CD4-positive, alpha-beta T cell treated with Interleukin-4 for 1 hour (primary cell): ENCODE measurements around the gene MT1A.
"Not testable (repeated sequence)": the region's sequence is repeated elsewhere in the genome, so short reads cannot be mapped to it uniquely, and the experiment has no call there.

Source experiments
- DNase-seq, 2 donors: peaks; one replicate each; pipeline ENCODE4 v3.0.0-alpha.2; 2020 to 2022

MT1A gene

GRCh38 chr16:56658327-56658875, 19.9 kb downstream of the MT1A start:
- no peak for DNase-seq

- peak in 1 of 2 donors; percentile 25 for DNase-seq
Measured at GRCh38 chr16:56662357-56663354, 24.2 kb downstream of the MT1A start.

- no peak for DNase-seq
Measured at GRCh38 chr16:56664506-56664905, 26.0 kb downstream of the MT1A start.

GRCh38 chr16:56665286-56666261, 27.1 kb downstream of the MT1A start:
- DNase-seq, result not testable (repeated sequence)

- DNase-seq, result no peak
Measured at GRCh38 chr16:56667581-56668571, 29.4 kb downstream of the MT1A start, which contains the start of gene MT1G. TSS of gene MT1G (minus strand) at chr16:56668065. CDS start at chr16:56667993, 72 bp downstream.

GRCh38 chr16:56669005-56669839, 30.8 kb downstream of the MT1A start, which contains the start of gene MT1H:
TSS of gene MT1H (plus strand) at chr16:56669814. CDS start at chr16:56669885, 71 bp downstream.
- DNase-seq, result no peak

- no peak for DNase-seq
Measured at GRCh38 chr16:56669840-56670619, 31.6 kb downstream of the MT1A start.

GRCh38 chr16:56670620-56670934, 32.1 kb downstream of the MT1A start:
- no peak for DNase-seq

GRCh38 chr16:56671691-56672090, 33.2 kb downstream of the MT1A start:
- not testable (repeated sequence) for DNase-seq

GRCh38 chr16:56672171-56672570, 33.7 kb downstream of the MT1A start:
- not testable (repeated sequence) for DNase-seq

GRCh38 chr16:56672761-56673536, 34.5 kb downstream of the MT1A start:
- DNase-seq, result no peak

GRCh38 chr16:56673921-56674320, 35.5 kb downstream of the MT1A start:
- DNase-seq, result peak; percentile 23 to 30

GRCh38 chr16:56674570-56674969, 36.1 kb downstream of the MT1A start:
- not testable (repeated sequence) for DNase-seq

- DNase-seq, result peak; percentile 26 to 30
Measured at GRCh38 chr16:56675685-56676210, 37.3 kb downstream of the MT1A start.

- DNase-seq, result no peak
Measured at GRCh38 chr16:56677474-56677873, 39.0 kb downstream of the MT1A start.

GRCh38 chr16:56679078-56679730, 40.7 kb downstream of the MT1A start:
- no peak for DNase-seq

GRCh38 chr16:56679818-56680217, 41.4 kb downstream of the MT1A start:
- DNase-seq, result no peak
